HUES48 (cell line): Measurements from ENCODE around the gene SUSD3.

Experiments
- H3K27ac ChIP-seq: one replicate; pipeline ENCODE4 v1.7.0; 2013; ENCODE audit warnings: low read depth, low read length, inconsistent platforms
- H3K27me3 ChIP-seq: 2 replicates; pipeline ENCODE4 v1.6.1; 2013; ENCODE audit warnings: mild to moderate bottlenecking, low read length; ENCODE audit not compliant: control insufficient read depth, insufficient read depth
- H3K36me3 ChIP-seq: 2 replicates; pipeline ENCODE4 v1.6.1; 2013; ENCODE audit warnings: low read length; ENCODE audit not compliant: control insufficient read depth, insufficient read depth
- H3K4me1 ChIP-seq: 2 replicates; pipeline ENCODE4 v1.6.1; 2013; ENCODE audit warnings: mild to moderate bottlenecking, low read length; ENCODE audit not compliant: control insufficient read depth, insufficient read depth
- H3K4me3 ChIP-seq: 2 replicates; pipeline ENCODE4 v1.5.1; 2013; ENCODE audit warnings: mild to moderate bottlenecking, low read depth, low read length
- H3K9ac ChIP-seq: 2 replicates; pipeline ENCODE4 v1.6.1; 2013; ENCODE audit warnings: mild to moderate bottlenecking, low read depth, low read length, moderate library complexity
- H3K9me3 ChIP-seq: 2 replicates; pipeline ENCODE4 v1.6.1; 2013; ENCODE audit warnings: low read length; ENCODE audit not compliant: control insufficient read depth, insufficient read depth

Gene SUSD3

DNA sequence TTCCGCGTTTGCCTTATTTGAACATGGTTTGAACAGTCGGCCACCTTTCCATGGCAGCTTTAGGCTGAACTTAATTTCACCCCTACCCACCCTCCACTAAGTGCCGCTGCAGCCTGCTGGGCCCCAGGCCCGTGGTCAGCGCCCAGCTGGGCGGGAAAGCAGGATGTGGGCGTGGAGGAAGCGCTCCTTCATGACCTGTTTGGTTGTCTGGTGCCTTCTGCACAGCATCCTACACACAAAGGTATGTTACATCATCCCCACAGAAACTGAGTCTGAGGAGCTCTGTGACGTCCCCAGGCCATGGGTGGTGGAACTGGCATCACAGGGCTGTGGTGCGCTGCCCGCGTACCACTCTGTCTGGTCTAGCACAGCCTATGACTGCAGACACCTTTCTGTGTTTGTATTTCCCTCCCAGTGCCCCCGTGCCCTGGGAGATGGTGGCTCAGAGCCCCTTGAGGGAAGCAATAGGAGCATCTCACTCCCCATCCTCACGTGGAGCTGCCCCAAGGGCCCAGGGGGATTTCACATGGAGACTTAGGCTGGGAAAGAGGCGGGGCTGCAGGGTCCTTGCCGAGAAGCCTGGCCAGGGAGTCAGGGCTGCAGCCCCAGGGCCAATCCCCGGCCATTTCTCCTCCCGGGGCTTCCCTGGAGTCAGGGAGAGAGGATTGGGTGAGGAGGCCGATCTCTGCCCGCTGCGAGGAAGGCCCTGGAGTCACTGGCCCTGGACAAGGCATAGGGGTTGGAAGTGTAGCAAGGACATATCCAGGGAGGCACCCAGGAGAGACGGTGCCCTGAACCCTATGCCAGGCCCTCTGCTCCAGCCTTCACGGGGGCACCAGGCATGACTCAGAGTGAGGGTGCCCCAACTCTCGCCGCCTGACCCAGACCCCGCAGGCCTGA is 37.5 kb upstream of the SUSD3 start:
- Histone ChIP-seq H3K4me1 (0 out of 2 replicates have a peak, but pooled peaks cover 7% of the 10 kb centered on the region), H3K27me3 (no peaks in the 10 kb centered on the region), H3K9me3 (no peaks in the 10 kb centered on the region), H3K9ac (no peak overlapping the region), H3K27ac (no peak overlapping the region), H3K4me3 (no peak overlapping the region), H3K36me3 (no peaks in the 10 kb centered on the region)

- no peak overlapping the region for H3K4me3 ChIP-seq
- 0 out of 2 replicates have a peak, but pooled peaks cover 7% of the 10 kb centered on the region for H3K4me1 ChIP-seq
- H3K9ac ChIP-seq = no peak overlapping the region
- no peaks in the 10 kb centered on the region for H3K27me3 ChIP-seq
- no peak overlapping the region for H3K27ac ChIP-seq
- H3K9me3 ChIP-seq = no peaks in the 10 kb centered on the region
- H3K36me3 ChIP-seq = no peaks in the 10 kb centered on the region
These were observed 36.4 kb upstream of the SUSD3 start for GRCh38 chr9:93022066-93022465.

DNA sequence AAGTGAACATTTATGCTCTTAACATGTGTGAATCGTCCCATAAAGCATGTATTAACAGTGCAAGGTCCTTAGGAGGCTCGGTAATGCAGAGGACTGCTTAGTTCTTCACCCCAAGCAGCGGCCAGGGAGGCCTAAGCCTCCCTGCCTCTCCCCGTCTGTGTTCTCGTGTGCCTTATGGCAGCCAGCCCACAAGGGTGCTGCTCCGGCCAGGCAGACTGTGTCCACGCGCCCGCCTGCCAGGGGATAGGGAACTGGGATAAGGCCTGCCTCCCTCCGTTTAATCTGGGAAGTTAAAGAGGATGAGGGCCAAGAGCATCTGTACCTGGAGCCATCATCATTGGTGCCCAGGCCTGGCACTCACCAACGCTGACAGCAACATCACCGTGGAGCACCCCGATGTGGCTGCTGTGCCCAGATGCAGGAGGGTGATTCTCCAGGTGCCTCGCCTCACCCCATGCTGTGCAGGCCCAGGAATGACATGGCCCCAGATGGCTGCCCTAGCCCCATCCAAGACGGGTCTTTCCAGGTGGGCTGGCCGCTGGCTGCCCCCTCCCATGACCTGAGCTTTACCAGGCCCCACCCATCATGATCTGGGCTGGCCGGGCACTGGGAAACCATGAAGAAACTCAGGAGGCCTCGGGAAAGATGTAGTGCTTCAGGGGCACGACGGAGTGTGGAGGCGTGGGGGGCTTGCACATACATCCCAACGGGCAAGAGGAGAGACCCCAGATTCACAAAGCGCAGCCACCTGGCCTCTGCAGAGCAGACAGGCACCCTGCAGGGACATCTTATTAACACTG is 35.6 kb upstream of the SUSD3 start:
- Histone ChIP-seq H3K4me1 (0 out of 2 replicates have a peak, but pooled peaks cover 5% of the 10 kb centered on the region), H3K9me3 (no peaks in the 10 kb centered on the region), H3K36me3 (no peaks in the 10 kb centered on the region), H3K4me3 (no peak overlapping the region), H3K27me3 (no peaks in the 10 kb centered on the region), H3K9ac (no peak overlapping the region), H3K27ac (no peak overlapping the region)

DNA sequence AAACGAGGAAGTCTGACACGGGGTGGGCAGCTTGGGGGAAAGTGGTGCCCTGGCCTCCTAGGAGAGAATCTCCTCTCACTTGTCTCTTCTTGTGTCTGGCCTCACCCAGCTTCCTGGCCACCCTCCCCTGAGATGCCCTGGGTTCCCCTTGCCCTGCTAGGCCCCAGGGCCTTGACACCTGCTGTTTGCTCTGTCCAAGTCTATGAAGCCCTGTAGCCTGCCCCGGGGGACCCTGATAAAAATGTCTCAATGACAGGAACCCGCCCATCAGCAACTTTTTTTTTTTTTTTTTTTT is 35.0 kb upstream of the SUSD3 start:
- Histone ChIP-seq H3K27me3 (no peaks in the 10 kb centered on the region), H3K36me3 (no peaks in the 10 kb centered on the region), H3K9ac (no peak overlapping the region), H3K9me3 (no peaks in the 10 kb centered on the region), H3K4me3 (no peak overlapping the region), H3K4me1 (no peaks in the 10 kb centered on the region), H3K27ac (no peak overlapping the region)

- no peaks in the 10 kb centered on the region for H3K9me3 ChIP-seq
- no peak overlapping the region for H3K4me3 ChIP-seq
- H3K27me3 ChIP-seq = no peaks in the 10 kb centered on the region
- H3K27ac ChIP-seq = no peak overlapping the region
- H3K36me3 ChIP-seq = no peaks in the 10 kb centered on the region
- H3K4me1 ChIP-seq = no peaks in the 10 kb centered on the region
- no peak overlapping the region for H3K9ac ChIP-seq
These were observed 33.9 kb upstream of the SUSD3 start for GRCh38 chr9:93024646-93024910.

GRCh38 chr9:93024986-93025630 is 33.4 kb upstream of the SUSD3 start:
- Histone ChIP-seq H3K27ac (no peak overlapping the region), H3K27me3 (no peaks in the 10 kb centered on the region), H3K4me1 (no peaks in the 10 kb centered on the region), H3K4me3 (no peak overlapping the region), H3K9ac (no peak overlapping the region), H3K9me3 (no peaks in the 10 kb centered on the region), H3K36me3 (no peaks in the 10 kb centered on the region)

- Histone ChIP-seq H3K4me1 (no peaks in the 10 kb centered on the region), H3K27me3 (no peaks in the 10 kb centered on the region), H3K27ac (no peak overlapping the region), H3K4me3 (no peak overlapping the region), H3K9ac (no peak overlapping the region), H3K36me3 (no peaks in the 10 kb centered on the region), H3K9me3 (no peaks in the 10 kb centered on the region)
These were observed 32.8 kb upstream of the SUSD3 start for GRCh38 chr9:93025736-93026135.

DNA sequence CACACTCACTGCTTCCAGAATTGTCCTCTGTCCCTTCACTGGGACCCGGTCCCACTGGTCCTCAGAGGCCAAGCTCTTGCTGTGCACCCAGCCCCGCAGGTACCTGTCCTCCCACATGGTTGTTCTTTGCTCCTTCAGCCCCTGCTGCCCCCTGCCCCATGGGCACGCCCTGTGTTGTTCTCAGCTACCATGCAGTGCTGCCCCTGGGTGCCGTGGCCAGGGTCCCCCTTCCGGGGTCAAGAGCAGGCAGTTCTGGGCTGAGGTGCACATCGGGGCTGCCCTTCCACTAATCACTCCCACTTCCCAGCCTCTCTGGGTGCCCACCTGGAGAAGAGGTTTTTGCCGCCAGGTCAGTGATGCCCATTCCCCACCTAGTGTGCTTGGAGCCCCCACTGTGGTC is 31.9 kb upstream of the SUSD3 start:
- no peak overlapping the region for H3K27ac ChIP-seq
- H3K4me1 ChIP-seq = no peaks in the 10 kb centered on the region
- H3K9ac ChIP-seq = no peak overlapping the region

GRCh38 chr9:93027750-93028149 is 30.8 kb upstream of the SUSD3 start:
- H3K9ac ChIP-seq = no peak overlapping the region
- no peak overlapping the region for H3K4me3 ChIP-seq
- no peaks in the 10 kb centered on the region for H3K9me3 ChIP-seq
- H3K36me3 ChIP-seq = no peaks in the 10 kb centered on the region
- H3K27me3 ChIP-seq = no peaks in the 10 kb centered on the region
- no peaks in the 10 kb centered on the region for H3K4me1 ChIP-seq
- H3K27ac ChIP-seq = no peak overlapping the region

More for the DNA sequence above, 31.9 kb upstream of the SUSD3 start:
- Histone ChIP-seq H3K36me3 (no peaks in the 10 kb centered on the region), H3K27me3 (no peaks in the 10 kb centered on the region), H3K4me3 (no peak overlapping the region), H3K9me3 (no peaks in the 10 kb centered on the region)

DNA sequence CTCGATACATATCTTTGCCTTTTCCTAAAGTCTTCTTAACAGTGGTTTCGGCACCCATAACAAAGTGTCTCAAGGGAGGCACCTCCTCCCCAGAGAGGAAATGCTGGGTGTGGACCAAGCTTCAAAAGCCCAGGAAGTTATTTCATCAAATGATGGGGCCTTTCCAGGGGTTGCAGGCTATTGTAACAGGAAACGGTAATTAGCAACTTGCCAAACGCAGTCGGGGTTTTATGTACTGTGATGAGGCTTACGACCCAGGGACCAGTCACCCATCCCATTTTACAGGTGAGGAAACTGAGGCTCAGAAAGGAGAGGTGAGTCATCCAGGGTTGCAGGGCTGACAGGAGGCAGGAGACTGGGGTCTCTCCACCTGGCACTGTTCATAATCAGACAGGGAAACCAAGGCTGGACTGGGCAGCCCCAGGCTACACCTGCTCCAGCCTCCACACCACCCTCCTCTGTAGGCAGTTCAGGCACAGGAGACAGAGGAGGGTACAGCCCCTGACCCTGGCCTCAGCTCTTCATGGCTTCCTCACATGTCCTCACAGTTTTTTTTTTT is 30.0 kb upstream of the SUSD3 start:
- Histone ChIP-seq H3K4me1 (no peaks in the 10 kb centered on the region), H3K27ac (no peak overlapping the region), H3K4me3 (no peak overlapping the region), H3K9ac (no peak overlapping the region), H3K9me3 (no peaks in the 10 kb centered on the region), H3K27me3 (no peaks in the 10 kb centered on the region), H3K36me3 (no peaks in the 10 kb centered on the region)
